Mammary epithelial cell (primary cell): ENCODE results near the gene COPG2.

ENCODE experiments used
- CTCF ChIP-seq, 2 donors: IDR thresholded peaks in 1 of 2; conservative IDR thresholded peaks in 1 of 2; 2 replicates each; pipeline ENCODE4 v1.5.1; 2011 to 2012; ENCODE audit warnings: inconsistent platforms in 2 of 2, low read length in 2 of 2, mild to moderate bottlenecking in 2 of 2, control low read depth in 1 of 2, low read depth in 1 of 2; ENCODE audit not compliant: insufficient read depth in 1 of 2; ENCODE audit errors: extremely low read depth in 1 of 2
- EZH2 ChIP-seq: IDR thresholded peaks from 2 replicates; pipeline ENCODE4 v1.6.1; 2012; ENCODE audit warnings: low read length, inconsistent platforms, borderline replicate concordance

- TF ChIP-seq EZH2 (no peak), CTCF (conservative IDR thresholded peaks at IDR 0.05 in 1 of 2, IDR thresholded peaks at IDR 0.05 in 1 of 2; ENCODE audit: extremely low read depth in 1 of 2, insufficient read depth in 1 of 2, low read depth in 1 of 2, low read length in 2 of 2) (no peak)
Measured at GRCh38 chr7:130595986-130596385, 72.6 kb downstream of the COPG2 start.
